Activated T-cell treated with anti-CD3 and anti-CD28 coated beads for 1 hour (primary cell): ENCODE data around the gene RASA3.
"Not testable (repeated sequence)": the region's sequence is repeated elsewhere in the genome, so short reads cannot be mapped to it uniquely, and the experiment has no call there.

ENCODE experiments used
- DNase-seq: peaks from one replicate; pipeline ENCODE4 v3.0.0-alpha.2; 2020; ENCODE audit warnings: low read depth

The RASA3 gene, protein sequence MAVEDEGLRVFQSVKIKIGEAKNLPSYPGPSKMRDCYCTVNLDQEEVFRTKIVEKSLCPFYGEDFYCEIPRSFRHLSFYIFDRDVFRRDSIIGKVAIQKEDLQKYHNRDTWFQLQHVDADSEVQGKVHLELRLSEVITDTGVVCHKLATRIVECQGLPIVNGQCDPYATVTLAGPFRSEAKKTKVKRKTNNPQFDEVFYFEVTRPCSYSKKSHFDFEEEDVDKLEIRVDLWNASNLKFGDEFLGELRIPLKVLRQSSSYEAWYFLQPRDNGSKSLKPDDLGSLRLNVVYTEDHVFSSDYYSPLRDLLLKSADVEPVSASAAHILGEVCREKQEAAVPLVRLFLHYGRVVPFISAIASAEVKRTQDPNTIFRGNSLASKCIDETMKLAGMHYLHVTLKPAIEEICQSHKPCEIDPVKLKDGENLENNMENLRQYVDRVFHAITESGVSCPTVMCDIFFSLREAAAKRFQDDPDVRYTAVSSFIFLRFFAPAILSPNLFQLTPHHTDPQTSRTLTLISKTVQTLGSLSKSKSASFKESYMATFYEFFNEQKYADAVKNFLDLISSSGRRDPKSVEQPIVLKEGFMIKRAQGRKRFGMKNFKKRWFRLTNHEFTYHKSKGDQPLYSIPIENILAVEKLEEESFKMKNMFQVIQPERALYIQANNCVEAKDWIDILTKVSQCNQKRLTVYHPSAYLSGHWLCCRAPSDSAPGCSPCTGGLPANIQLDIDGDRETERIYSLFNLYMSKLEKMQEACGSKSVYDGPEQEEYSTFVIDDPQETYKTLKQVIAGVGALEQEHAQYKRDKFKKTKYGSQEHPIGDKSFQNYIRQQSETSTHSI

DNA sequence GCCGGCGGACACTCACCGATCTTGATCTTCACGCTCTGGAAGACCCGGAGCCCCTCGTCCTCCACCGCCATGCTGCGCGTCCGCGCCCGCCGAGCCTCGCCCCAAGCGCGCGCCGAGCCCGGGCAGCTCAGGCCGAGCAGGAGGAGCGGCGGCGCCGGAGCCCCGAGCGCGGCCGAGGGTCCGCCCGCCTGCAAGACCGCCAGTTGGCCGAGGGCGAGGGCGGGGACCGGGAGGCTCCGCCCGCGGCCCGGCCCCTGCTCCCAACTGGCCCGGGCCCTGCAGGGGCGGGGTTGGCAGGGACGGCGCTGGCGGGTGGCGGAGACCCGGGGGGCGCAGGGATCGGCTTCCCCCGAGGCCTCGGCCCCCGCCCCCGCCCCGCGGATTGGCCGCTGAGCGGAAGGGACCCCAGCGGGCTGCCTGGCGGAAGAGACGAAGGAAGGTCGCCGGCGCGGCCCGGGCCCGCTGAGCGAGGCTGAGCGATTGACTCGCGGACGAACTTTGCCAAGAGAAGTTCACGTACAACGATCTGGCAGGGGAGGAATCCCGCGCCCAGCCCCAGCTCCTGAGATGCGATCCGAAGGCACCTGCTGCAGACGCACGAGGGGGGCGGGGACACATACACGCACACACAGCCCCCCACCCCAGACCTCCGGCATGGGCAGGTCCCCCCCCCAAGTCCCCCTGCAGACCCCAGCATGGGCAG, at the start of gene RASA3:
Gene RASA3 (minus strand): TSS at position 205 of the 703 bp plus-strand sequence. CDS start 134 bp downstream, at position 71.
- DNase-seq: peak; percentile 43

DNA sequence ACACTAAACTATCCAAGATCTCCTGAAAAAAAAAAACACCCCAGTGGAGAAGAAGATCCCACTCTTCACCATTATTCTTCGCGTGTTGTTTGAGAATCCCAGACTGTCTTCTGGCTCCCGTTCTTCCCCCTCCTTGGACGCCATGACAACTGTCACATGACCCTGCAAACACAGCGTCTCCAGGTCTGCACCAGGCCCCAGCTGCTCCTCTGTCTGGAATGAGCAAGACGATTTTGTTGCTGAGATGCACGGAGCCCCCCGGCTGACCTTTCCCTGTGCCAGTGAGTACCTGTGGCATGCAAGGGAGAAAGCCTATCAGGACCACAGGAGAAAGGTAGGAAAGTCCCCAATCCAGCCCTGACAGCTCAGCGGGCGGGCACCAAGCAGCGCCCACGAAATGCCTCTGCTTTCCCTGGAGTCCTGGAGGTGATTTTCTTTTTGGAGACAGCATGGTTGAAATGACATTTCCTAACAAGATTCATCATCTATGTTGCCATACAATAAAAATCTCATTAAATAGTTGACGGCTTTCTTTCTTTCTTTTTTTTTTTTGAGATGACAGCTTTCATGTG, 46.8 kb upstream of the RASA3 start, which contains the start of gene CFAP97D2:
Gene CFAP97D2 (plus strand): TSS at position 171 of the 572 bp plus-strand sequence. CDS start 74 bp downstream, at position 245.
- no peak for DNase-seq

DNA sequence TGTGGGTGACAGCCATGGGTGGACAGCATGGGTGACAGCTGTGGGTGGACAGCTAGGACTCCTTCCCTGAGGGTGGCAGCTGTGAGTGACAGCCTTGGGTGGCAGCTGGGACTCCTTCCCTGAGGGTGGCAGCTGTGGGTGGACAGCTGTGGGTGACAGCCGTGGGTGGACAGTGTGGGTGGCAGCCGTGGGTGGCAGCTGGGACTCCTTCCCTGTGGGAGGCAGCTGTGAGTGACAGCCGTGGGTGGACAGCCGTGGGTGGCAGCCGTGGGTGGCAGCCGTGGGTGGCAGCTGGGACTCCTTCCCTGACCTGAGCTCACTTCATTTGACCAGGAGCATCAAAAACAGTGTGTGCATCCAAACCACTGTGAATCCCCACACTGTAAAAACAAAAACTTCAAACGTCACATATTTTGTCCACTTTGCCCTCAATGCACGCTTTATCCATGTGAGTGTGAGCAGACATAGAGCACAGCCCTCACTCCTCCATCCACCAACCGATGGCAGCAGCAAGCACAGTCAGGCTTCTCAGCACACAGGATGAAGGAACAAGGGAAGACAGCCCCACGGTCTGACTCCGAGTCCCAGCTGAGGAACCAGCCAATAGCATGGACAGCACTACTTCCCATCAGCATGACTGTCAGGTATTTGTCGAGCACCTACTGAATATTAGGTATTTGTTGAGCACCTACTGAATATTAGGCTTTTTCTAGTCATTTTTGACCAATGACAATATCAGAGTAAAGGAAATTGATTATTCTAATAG, 45.0 kb upstream of the RASA3 start:
- no peak for DNase-seq

DNA sequence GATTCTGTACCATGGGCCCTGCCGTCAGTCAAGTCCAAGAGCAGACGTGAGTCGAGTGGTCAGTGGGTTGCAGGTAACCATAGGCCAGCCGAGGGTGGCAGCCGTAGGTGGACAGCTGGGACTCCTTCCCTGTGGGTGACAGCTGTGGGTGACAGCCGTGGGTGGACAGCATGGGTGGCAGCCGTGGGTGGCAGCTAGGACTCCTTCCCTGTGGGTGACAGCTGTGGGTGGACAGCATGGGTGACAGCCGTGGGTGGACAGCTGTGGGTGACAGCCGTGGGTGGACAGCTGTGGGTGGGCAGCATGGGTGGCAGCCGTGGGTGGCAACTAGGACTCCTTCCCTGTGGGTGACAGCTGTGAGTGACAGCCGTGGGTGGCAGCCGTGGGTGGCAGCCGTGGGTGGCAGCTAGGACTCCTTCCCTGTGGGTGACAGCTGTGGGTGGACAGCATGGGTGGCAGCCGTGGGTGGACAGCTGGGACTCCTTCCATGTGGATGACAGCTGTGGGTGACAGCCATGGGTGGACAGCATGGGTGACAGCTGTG, 44.0 kb upstream of the RASA3 start:
- not testable (repeated sequence) for DNase-seq

DNA sequence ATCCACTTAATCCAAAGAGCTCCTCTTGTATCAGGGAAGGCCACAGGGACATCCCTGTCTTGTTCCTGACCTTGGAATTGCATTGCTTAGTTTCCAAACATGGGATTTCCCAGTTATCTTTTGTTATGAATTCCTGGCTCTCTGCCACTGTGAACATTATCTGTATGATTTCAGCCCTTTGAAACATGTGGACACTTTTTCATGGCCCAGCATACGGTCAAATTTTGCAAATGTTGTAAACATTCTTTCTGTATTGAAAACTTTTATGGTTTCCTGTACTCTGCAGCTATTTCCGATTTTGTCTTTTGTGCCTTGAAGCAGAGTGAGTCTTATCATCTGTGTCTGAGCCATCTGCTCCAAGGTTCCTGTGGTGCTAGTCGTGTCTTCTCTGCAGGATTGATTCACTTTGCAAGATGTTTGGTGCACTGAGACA, 42.1 kb upstream of the RASA3 start:
- no peak for DNase-seq

DNA sequence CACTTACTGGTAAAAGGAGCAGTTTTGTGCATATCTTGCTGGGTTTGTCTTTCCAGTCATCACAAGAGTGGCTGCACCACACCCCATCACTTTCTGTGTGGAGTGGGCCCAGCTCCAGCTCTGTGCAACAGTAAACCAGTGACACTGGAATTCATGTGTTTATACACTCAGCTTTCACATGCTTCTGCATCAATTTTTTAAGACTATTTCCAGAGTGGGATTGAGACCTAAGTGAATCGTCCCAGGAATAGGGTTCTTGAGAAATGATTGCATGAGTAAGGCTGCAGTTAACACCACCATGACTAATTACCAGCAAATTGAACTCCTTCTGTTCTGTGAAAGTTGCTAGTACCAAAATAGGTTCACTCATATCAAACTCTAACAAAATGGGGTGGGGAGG, 41.3 kb upstream of the RASA3 start:
- DNase-seq: no peak

DNA sequence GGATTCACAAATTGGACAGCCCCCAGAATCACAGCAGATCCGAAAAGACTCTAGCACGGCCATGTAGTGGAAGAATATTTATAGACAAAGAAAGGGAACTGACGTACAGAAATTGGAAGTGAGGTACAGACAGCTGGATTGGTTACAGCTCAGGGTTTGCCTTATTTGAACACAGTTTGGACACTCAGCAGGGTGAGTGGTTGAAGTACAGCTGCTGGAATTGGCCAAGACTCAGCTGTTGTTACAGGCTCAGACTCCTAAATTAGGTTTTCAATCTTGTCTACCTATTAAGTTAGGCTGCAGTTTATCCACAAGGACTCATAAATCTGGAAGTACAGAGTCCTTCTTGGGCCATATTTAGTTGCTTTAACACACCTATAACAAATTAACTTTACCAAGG, 40.8 kb upstream of the RASA3 start:
- DNase-seq: no peak

DNA sequence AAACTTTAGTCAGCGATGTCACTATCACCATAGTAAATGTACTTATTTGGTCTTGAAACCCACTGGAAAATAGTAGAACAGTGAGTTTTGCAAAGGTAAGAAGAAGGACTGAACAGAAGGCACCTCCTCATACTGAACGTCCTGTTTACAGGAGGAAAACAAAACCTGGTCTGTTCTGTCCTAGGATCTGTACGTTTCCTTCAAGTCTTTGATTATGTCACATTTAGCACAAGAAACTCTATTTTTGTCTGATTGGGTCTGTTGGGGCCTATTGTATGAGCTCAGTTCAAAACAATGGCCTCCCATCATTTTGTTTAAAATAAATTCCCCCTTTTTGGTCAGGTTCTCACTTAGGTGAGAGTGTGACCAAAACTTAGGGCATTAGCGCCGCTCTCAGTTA, 35.5 kb upstream of the RASA3 start:
- DNase-seq: no peak

DNA sequence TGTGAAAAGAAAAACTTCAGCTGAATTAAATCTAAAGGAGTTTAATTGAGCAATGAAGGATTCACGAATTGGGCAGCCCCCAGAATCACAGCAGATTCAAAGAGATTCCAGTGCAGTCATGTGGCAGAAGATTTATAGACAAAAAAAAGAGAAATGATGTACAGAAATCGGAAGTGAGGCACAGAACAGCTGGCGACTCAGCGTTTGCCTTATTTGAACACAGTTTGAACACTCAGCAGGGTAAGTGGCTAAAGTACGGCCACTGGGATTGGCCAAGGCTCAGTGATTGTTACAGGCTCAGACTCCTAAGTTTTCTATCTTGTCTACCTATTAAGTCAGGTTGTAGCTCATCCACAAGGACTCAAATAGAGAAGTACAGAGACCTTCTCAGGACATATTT, 35.0 kb upstream of the RASA3 start:
- DNase-seq: no peak

DNA sequence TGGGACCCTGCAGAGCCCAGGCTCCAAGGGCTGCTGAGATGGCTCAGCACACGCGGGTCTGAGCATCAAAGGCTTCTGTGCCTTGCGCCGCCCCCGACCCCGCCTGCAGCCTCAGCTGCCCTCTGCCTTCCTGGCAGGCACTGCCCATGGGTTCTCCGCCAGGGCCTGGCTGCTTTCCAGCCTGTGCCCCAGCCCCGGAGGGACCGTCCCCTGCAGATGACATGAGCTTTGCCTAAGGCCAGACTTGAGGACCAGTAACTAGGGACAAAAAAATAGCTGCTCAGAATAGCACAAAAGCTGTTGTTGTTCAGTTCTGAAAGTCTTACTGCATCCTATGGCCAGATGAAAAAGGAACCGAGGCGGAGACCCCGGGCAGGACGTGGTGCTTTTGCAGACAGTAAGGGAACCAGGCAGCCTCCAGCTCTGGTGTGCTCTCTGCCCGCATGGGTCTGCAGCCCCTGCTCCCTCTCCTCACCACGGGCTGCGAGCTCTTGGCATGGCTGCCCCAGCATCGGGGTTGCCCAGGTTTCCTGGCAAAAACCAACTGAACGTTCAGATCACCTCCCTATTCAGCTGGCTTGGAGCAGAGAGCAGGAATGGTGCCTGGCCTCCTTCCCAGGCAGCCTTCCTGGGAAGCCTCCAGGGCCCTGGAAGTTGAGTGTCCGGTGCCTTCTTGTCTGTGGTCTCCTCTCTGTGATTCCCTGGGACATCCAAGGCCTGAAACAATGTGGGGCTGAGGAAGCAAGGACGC, 34.1 kb upstream of the RASA3 start:
- DNase-seq: no peak

DNA sequence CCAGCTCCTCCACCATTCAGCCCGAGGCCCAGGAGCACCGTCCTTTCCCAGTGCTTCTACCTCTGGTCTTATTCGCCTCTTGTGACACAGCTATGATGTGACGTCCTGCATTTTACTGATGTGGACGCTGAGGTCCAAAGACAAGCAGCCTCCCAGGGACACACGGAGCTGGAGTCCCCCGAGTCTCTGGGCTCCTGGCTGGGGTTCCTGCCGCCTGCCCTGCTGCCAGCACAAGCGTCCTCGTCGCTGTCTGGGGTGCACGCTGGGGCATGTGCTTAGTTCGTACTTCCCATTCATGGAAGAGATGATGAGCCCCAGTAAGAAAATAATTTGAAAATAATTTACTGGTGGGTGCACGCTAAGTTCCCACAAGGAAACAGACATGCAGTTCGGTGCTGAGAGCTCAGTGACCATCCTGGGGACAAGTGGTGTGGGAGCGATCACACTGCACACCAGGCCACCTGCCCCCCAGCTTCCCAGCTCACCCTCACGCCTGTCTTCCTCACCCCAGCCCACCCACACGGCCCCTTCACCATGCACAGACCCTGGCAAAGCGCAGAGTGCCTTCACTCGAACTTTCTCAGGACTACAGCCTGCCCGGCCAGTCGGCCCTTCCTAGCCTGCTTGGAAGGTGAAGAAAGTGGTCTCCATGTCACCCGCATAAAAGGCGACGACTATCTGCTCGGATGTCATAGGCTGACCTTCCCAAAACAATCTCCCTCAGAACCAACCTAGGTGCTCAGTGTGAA, 32.4 kb upstream of the RASA3 start:
- no peak for DNase-seq

DNA sequence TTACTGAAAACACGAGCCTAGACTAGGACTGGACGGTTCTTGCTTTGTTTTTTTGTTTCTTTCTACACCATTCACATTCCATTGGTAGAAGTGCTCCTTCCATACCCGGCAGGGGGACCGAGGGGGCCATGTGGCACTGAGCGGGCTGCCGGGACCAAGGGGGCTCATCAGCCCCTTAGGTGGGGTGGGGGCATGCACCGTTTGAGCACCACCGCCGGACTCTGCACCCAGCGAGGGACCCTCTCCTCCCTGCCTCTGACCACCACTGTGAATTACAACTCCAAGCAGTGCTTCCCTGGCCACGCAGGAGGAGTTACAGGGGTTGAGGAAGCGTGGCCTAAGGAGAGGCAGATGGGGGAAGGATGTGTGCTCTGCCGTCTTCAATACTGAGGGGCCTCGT, 31.6 kb upstream of the RASA3 start:
- DNase-seq: no peak

DNA sequence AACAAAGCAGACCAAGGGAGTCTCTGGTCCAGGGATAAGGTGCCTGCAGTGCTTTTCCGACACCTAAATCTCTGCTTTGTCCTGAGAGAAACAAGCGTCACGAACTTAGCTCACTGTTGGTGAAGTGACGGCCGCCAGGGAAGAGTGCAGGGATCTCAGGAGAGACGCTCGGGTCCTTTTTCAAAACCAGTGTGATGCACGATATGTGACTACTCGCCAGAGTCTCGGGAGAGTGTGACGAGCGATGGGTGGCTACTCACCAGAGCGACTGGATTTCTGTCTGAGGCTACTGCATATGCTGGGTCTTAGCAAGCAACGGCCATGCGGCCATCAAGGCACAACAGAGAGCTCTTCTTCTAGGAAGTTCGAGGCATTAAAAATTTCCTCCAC, 30.1 kb upstream of the RASA3 start:
- no peak for DNase-seq

DNA sequence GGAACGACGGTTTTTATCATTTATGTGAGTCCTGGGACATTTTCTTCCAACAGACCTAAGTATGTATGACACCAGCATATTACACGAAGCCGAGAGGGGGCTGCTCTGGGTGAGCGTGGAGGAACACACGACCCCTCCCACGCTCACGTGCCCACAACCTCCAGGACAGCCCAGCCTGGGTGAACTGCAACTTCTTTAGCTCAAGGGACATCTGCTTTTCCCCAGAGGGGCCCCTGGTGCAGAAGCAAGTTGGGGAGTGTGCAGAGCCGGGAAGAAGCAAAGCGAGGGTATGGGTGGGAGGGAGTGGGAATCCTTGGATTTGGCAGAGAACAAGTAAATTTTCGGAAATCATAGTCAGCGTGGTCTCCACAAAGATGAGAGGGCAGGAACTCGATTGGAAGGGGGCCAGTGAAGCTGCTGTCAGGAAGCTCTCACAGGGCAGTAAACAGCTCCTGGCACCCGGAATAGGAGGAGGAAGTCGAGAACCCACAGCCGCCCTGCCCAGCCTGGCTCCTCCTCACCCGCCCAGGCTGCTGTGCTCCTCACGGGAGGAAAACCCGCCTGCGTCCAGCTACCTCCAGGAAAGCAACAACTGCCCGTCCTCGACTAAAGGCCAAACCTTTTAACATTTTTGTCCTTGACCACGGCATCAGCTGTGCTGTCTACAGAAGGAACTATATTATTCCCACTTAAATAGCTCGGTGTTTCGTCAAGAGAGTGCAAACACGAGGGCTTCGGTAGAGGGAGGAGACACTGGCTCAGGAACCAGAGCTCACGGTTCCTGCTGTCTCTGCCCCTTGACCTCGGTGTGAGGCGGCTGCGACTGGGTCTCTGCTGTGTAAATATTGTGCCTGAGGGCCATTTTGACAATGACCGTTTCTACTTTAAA, 29.5 kb upstream of the RASA3 start:
- DNase-seq: no peak

DNA sequence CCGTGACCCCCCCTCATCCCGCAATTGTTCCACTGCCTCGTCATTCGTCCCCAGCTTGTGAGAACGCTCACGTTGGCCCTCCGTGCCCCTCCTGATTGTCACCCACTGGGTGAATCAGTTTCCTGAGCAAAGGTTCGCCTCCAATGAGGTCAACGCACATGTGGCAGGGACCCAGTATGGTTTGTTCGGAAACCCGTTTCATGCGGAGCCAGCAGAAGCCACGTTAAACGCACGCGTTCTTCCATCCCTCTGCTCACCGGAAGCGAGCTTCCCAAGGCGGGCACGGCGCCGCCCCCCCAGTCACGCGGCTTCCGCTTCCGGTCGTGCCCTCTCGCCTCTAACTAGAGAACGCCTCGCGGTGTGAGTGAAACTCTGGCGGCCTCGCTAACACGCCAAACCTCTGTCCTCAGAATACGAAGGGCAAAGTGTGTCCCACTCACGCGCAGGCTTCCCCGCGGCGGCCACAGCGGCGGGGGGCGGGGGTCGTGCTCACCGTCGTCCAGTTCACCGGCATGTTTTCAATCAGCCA, 28.7 kb upstream of the RASA3 start:
- no peak for DNase-seq

DNA sequence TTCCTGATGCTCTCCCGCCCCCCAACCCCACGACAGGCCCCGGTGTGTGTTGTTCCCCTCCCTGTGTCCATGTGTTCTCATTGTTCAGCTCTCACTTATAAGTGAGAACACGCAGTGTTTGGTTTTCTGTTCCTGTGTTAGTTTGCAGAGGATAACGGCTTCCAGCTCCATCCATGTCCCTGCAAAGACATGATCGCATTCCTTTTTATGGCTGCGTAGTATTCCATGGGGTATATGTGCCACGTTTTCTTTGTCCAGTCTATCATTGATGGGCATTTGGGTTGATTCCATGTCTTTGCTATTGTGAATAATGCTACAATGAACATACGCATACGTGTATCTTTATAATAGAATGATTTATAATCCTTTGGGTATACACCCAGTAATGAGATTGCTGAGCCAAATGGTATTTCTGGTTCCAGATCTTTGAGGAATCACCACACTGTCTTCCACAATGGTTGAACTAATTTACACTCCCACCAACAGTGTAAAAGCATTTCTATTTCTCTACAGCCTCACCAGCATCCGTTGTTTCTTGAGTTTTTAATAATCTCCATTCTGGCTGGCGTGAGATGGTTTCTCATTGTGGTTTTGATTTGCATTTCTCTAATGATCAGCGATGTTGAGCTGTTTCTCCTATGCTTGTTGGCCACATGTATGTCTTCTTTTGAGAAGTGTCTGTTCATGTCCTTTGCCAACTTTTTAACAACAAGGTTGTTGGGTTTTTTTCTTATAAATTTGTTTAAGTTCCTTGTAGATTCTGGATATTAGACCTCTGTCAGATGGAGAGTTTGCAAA, 26.6 kb upstream of the RASA3 start:
- DNase-seq: not testable (repeated sequence)

DNA sequence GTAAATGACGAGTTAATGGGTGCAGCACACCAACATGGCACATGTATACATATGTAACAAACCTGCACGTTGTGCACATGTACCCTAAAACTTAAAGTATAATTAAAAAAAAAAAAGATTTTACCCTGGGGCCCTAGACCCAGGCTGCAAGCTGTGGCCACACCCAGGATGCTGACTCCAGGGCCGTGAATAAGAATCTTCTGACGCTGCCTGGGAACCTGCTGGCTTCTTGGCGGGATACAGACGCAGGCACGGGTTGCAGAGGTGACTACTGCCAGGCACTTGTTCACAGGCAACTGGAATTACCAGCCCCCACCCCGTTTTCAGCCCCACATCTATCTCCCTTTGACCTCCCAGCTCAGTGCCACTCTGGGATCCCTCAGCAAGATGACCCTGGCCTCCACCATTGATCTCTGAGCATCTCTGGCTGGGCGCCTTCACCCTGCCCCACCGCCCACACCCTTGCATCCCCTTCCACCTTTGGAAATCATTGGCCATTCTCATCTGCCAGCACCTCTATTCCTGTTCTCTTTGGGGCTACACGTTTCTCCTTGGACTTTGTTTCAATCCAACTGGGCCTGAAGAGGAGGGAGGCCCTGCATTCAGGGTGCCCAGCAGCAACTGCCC, 25.6 kb upstream of the RASA3 start:
- DNase-seq: no peak
